ENCODE measurements around the gene SELENOO.

Gene SELENOO

GRCh38 chr22:50173311-50173982, 27.4 kb upstream of the SELENOO start:
- no peak for DNase-seq

DNA sequence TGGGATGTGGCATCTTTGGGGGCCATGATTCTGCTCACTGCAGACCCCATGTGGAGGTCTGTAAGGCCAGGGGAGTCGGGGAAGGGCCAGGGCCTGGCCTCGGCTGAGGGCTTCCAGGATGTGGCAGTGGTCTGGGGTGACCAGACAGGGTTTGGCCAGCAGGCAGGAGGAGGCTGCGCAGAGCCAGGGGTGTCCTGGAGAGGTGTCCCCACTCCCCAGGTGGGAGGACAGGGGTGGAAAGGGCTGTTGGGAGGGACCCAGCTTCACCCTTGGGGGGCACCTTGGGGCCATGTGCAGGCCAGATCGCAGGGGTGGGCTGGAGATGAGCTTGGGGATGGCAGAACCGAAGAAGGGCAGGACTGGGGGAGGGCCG, 26.8 kb upstream of the SELENOO start:
- no peak for DNase-seq

DNA sequence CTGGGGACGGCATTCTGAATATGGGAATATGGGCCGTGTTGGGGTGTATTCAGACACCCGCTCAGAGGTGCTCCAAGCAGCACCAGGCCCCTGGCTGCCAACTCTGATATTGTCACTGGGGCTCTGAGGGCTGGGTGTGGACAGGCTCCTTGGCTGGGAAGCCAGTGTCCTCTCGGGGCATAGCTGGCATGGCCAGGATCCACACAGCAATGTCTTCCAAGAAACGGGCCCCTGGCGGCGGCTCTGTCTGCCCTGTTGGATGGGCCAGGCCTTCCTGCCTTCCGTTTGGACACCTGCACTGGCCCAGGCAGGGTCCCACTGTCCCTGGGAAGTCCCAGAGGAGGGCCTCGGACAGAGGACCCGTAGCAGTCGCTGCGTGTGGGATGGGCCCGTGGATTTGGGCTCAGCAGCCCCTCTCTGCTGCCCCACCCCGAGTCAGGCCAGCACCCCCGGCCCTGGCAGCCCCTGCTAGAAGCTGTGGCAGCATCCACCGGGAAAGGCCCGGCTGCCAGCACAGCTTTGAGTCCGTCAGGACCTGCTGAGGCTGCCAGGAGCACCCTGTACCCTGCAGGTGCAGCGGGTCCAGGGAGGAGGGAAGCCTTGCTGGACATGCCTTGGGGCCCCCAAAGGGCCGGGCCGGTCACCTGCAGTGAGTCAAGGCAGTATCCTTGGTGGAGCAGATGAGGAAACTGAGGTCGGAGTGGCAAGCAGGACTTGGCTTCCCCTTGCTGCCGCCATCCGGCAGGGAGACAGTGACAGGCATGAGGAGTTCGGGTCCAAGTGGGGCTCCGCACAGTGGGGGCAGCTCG, 26.2 kb upstream of the SELENOO start:
- DNase-seq = no peak

DNA sequence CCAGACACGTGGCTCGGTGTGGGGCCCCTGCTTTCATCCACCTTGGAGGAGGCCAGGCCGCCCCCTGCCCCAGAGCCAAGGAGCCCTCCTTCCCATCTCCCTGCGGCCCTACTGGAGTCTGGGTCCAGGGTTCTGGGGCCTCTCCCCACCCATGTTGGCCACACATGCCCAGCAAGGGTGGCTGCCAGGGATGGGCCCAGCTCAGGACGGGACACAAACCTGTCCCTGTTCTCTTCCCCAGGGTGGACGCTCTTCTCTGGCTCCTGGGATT, 25.7 kb upstream of the SELENOO start:
- no peak for DNase-seq

DNA sequence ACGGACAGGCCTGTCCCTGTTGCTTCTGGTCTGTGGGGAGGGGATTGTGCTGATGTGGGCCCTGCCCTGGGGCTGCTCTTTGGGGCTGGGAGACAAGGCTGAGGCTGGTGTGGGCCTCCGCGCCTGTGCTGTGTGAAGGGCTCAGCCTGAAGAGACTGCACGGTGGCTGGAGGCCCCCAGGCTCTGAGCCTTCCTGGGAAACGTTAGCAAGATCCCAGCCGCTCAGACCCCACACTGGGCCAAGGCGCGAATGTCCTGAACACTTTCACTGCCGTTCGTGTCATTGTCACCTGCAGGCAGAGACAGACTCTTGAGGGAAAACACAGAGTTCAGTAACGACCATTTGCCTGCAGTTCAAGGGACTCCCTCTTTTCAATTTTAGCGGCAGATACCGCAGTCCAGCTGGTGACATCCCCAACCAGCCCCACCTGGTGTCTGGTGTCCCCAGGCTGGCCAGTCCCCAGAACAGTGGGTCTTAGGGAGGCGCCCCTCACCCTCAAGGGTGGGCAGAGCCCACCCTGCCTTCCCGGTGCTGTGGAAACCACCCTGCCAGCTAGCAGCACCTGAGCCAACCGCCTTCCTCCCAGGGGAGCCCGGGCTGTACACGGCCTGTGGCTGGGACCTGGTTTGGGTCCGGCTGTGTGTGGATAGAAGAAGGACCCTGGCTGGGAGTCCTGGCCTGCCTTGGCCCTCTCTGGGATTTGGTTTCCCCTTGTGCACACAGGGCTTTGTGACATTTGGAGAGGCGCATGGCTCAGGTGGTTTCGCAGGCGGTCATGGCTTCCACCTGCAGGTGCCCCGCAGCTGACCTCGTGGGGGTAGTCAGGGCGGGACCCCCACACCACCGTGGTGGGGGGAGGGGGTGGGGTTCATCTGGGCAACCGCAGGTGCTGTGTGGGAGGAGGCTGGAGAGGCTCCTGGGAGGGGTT, 24.6 kb upstream of the SELENOO start:
- DNase-seq = no peak

- no peak for DNase-seq
Measured at GRCh38 chr22:50176850-50177536, 23.8 kb upstream of the SELENOO start.

GRCh38 chr22:50177537-50178470, 23.0 kb upstream of the SELENOO start:
- DNase-seq = no peak

- no peak for DNase-seq
Measured at GRCh38 chr22:50178471-50178864, 22.3 kb upstream of the SELENOO start.

- no peak for DNase-seq
Measured at GRCh38 chr22:50178871-50179869, 21.6 kb upstream of the SELENOO start.

DNA sequence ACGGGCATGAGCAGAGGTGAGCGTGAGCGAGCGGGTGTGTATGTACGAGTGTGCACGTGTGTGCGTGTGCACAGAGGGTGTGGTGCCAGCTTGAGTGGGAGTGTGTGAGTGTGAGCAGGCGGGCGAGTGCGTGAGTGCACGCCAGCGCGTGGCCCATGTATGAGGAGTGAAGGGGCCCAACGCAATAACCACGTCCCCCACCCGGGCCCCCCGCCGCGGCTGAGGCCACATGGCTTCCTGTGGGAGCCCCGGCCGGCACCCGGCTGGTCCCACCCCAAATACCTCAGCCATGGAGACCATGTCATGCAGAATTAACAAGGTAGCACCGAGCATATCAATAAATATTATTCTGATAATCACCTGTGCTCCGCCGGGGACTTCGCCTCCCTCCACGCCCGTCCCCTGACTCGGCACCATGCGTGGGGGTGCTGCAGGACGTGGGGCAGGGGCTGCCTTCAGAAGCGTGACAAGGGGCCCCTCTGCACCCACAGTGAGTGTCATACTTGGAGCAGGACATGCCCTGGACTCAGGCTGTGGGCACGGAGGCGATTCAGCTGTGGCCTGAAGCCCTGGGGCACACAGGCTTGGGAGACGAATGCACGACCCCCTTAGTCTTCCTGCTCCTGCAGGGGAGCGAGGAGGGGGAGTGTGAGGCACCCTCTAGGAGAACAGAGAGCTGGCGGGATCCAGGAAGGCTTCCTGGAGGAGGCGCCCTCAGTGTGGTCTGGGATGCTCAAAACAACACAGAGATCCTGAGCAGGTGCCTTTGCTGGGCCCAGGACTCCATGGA, 20.7 kb upstream of the SELENOO start:
- DNase-seq = no peak

DNA sequence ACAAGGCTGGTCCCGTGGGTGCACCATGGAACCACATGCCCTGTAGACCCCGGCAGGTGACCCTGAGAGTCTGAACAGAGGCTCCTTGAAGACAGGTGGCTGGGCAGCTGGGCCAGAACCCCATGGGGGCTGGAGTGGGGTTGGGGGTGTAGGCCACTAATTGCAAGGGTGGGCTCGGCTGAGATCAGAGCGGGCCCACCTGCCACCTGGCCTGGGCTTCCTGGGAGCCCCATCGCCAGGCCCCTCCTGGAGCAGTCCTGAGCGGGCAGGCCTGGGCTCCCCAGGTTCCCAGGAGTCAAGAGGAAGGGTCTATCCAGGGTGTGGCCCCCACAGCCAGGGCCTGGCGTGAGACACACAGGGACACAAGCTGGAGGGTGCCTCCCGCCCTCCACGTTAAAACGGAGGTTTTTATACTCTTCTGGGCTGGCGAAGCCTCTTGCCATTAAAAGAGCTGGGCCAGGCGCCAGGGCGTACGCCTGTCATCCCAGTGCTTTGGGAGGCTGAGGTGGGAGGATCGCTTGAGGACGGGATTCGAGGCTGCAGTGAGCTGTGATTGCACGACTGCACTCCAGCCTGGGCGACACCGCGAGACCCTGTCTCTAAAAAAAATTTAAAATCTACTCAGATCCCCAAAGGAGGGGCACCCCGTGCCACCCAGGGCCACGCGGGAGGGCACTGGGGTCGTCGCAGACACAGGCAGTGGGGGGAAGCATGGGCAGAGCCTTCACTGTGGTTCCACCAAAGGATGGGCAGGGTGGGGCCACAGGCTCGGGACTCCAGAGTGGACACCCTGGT, 19.9 kb upstream of the SELENOO start:
- DNase-seq = no peak

DNA sequence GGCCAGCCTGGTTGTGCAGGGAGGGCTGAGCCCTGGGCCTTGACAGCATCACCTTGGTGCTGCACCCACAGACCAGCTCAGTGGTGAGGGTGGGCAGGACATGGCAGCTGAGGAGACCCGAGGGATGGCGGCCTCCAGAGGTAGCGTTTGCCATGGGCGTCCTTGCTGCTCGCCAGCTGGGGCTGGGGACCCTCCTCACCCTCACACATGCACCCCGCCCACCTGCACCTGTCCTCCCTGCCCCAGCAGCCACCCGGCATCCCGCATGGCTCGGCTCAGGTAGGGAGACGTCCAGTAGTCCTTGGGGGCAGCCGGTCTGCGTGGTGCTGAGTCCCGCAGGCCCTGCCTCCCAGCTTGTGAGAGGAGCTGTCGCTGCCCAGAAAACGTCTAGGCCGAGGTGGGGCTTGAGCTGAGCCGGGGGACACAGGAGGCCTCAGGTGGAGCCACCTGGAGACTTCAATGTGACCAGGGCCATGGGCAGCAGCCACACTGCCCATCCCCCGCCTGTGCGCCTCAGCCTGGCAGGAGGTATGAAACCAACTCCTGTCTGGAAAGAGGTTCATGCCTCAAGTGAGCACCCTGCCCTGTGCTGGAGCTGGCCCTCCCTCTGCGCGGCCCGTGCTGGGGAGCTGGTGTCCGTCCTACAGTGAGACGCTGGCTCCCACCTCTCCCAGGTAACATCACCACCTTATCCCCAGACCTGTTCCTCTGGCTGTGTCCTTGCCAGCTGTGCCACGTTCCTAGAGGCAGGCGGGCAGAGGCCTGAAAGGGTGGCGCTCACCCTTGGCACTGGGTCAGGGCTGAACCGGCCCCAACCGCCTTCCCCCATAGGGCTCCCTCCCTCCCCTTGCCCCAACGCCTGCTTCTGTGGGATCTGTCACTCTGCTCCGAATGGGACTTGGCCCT, 18.4 kb upstream of the SELENOO start:
- no peak for DNase-seq

GRCh38 chr22:50183141-50183971, 17.5 kb upstream of the SELENOO start:
- DNase-seq = no peak

GRCh38 chr22:50184004-50184901, 16.6 kb upstream of the SELENOO start:
- DNase-seq = no peak

DNA sequence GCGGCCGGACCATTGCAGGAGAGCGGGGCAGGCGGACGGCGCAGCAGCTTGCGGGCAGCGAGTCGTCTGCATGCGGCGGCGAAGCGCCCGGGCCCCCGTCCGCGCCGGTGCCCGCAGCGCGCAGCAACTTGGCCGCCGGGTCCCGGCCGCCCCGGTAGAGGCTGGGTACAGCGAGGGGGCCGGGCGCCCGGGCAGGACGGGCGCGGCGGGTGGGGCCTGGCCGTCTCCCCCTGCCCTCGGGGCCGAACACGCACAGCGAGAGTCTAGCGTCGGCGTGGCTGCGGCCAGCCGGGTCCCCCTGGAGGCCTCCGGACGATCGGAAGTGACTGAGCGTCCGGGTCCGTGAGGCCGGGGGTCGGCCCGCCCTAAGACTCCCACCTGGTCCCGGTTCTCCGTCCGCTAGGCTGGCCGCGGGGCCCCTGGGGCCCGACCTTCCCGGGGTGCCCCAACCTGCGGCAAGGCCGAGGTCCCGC, 15.9 kb upstream of the SELENOO start:
- no peak for DNase-seq

All from stimulated activated CD4-positive, alpha-beta T cell treated with anti-CD3 and anti-CD28 coated beads, Interleukin-4, amount 100 ng/mL, for 4 hours (primary cell).